Natural killer cell (primary cell): ENCODE data around the gene CCDC57. TPM values are rescaled to one million over a fixed set of nuclear protein-coding genes. Genes with fewer than 3 reads are reported as not detected.

Experiments used
- ATAC-seq, 3 donors: fragments of 150-1000 bp in 2 of 3; fragments of 200-7000 bp in 1 of 3; cut with Tn5 transposase; 1 replicate in 1 of 3; 2 replicates in 2 of 3; pipeline ENCODE4 v1.10.0; 2021; ENCODE audit warnings: mild to moderate bottlenecking in 2 of 3, moderate library complexity in 2 of 3
- DNase-seq, 2 donors: peaks; one replicate each; pipeline versions ENCODE4 v3.0.0 to v3.0.0-alpha.2; 2013 to 2021; ENCODE audit warnings: mixed read lengths in 1 of 2
- H3K27ac ChIP-seq: one replicate; pipeline ENCODE4 v1.5.1; 2013; ENCODE audit warnings: mild to moderate bottlenecking, low read length
- H3K27me3 ChIP-seq: one replicate; pipeline ENCODE4 v1.6.1; 2013; ENCODE audit warnings: low read length; ENCODE audit not compliant: control insufficient read depth, insufficient read depth
- H3K36me3 ChIP-seq: one replicate; pipeline ENCODE4 v1.6.1; 2013; ENCODE audit warnings: low read length; ENCODE audit not compliant: control insufficient read depth, insufficient read depth
- H3K4me1 ChIP-seq: one replicate; pipeline ENCODE4 v1.6.1; 2013; ENCODE audit warnings: low read length; ENCODE audit not compliant: control insufficient read depth, insufficient read depth
- H3K4me3 ChIP-seq: one replicate; pipeline ENCODE4 v1.5.1; 2013; ENCODE audit warnings: low read length
- H3K9me3 ChIP-seq: one replicate; pipeline ENCODE4 v1.6.1; 2013; ENCODE audit warnings: low read length; ENCODE audit not compliant: control insufficient read depth, insufficient read depth
- H3K27ac Mint-ChIP-seq, 2 donors: one replicate each; pipeline ENCODE4 v1.8.0; 2022; ENCODE audit warnings: mild to moderate bottlenecking in 2 of 2, mixed read lengths in 2 of 2, moderate library complexity in 1 of 2
- H3K27me3 Mint-ChIP-seq, 2 donors: one replicate each; pipeline ENCODE4 v1.8.0; 2022; ENCODE audit warnings: low read depth in 2 of 2, mixed read lengths in 2 of 2
- H3K36me3 Mint-ChIP-seq: one replicate; pipeline ENCODE4 v1.8.0; 2022; ENCODE audit warnings: mixed read lengths
- H3K4me1 Mint-ChIP-seq, 2 donors: one replicate each; pipeline ENCODE4 v1.8.0; 2022; ENCODE audit warnings: mixed read lengths in 2 of 2
- H3K4me3 Mint-ChIP-seq: one replicate; pipeline ENCODE4 v1.8.0; 2022; ENCODE audit warnings: mild to moderate bottlenecking, moderate library complexity, mixed read lengths
- H3K9me3 Mint-ChIP-seq, 2 donors: one replicate each; pipeline ENCODE4 v1.8.0; 2022; ENCODE audit warnings: mixed read lengths in 2 of 2
- WGBS: methylation state at CpG from one replicate; pipeline ENCODE4 v1.1.7; 2013; ENCODE audit warnings: missing lambda C conversion rate; ENCODE audit not compliant: insufficient coverage; 5-methylcytosine and 5-hydroxymethylcytosine counted together
- intact Hi-C: fragments of 100-400 bp; cut with micrococcal nuclease; formaldehyde crosslinking; loops from one replicate; pipeline ENCODE4 v1.14.2; 2022
- total RNA-seq, 4 donors: library from RNA; stranded (reverse); fragments of 120-200 nt in 1 of 4; gene quantifications; one replicate each; pipeline versions ENCODE4 v1.2.3 to v1.2.4, GENCODE V29; 2013 to 2022
- TF ChIP-seq, protein P1 (sequence below): fragments of 200-600 bp; IDR thresholded peaks from one replicate; pipeline ENCODE4 v1.8.0; 2022; ENCODE audit warnings: antibody characterized with exemption

The CCDC57 gene
- total RNA-seq, 3 donors from 2014 or later (not counting 1 experiment from before 2014, with no cell fraction given) = 69.7 to 79.2 (median 75.1) TPM

DNA sequence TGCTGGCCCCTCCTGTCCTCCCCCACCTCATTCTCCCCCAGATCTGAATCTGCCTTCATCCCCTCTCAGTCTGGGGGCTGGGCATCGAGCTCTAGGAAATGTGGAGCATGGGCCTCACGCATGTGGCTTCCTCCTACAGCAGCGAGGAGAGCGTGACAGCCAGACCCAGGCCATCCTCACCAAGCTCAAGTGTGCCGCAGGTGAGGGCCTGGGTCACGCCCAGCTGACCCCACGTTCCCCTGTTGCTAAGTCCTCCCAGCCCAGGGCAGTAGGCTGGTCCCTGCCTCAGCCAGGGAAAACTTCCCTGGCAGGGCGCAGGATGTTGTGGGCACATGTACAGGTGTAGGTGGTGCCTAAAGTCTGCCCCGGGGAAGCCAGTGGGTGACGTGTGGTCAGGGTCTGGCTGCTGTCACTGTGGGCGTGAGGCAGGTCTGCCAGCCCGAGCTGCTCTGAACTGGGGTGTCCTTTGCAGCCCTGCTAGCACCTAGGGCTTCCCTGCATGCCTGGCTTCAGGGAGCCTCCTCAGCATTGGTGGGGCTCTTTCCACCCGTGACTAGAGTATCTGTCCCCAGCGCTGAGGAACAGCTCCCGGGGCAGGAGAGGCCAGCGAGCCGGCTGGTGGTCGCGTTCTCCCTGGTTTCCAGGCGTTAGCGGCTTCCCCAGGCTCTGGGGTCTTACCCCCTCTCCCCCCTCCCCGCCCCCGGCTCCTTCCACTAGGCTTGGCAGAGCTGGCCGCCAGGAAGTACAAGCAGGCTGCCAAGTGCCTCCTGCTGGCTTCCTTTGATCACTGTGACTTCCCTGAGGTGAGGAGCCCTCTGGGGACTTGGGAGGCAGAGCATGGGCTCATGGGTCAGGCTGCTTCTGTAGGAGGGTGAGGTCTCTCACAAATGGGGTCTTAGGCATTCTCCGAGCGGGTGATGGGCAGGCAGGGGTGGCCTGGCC, 157.3 kb downstream of the CCDC57 start:
- Histone ChIP-seq H3K27ac (no peak overlapping the region), H3K27me3 (no peaks in the 10 kb centered on the region), H3K36me3 (peaks cover 40% of the 10 kb centered on the region), H3K9me3 (no peaks in the 10 kb centered on the region), H3K4me3 (no peak overlapping the region), H3K4me1 (peaks cover 29% of the 10 kb centered on the region)
- WGBS = 84% methylated on average over 24 of the region's 26 CpGs
- Mint-ChIP-seq H3K9me3 (no peaks in the 10 kb centered on the region), H3K27ac (no peak overlapping the region), H3K4me1 (peaks cover 0 to 16% of the 10 kb centered on the region in 2 donors), H3K4me3 (no peak overlapping the region), H3K27me3 (no peaks in the 10 kb centered on the region), H3K36me3 (no peaks in the 10 kb centered on the region)
- intact Hi-C loops = no loop called here
- ATAC-seq (no peak), DNase-seq (no peak)
- TF ChIP-seq, protein P1, sequence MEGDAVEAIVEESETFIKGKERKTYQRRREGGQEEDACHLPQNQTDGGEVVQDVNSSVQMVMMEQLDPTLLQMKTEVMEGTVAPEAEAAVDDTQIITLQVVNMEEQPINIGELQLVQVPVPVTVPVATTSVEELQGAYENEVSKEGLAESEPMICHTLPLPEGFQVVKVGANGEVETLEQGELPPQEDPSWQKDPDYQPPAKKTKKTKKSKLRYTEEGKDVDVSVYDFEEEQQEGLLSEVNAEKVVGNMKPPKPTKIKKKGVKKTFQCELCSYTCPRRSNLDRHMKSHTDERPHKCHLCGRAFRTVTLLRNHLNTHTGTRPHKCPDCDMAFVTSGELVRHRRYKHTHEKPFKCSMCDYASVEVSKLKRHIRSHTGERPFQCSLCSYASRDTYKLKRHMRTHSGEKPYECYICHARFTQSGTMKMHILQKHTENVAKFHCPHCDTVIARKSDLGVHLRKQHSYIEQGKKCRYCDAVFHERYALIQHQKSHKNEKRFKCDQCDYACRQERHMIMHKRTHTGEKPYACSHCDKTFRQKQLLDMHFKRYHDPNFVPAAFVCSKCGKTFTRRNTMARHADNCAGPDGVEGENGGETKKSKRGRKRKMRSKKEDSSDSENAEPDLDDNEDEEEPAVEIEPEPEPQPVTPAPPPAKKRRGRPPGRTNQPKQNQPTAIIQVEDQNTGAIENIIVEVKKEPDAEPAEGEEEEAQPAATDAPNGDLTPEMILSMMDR = no peak

DNA sequence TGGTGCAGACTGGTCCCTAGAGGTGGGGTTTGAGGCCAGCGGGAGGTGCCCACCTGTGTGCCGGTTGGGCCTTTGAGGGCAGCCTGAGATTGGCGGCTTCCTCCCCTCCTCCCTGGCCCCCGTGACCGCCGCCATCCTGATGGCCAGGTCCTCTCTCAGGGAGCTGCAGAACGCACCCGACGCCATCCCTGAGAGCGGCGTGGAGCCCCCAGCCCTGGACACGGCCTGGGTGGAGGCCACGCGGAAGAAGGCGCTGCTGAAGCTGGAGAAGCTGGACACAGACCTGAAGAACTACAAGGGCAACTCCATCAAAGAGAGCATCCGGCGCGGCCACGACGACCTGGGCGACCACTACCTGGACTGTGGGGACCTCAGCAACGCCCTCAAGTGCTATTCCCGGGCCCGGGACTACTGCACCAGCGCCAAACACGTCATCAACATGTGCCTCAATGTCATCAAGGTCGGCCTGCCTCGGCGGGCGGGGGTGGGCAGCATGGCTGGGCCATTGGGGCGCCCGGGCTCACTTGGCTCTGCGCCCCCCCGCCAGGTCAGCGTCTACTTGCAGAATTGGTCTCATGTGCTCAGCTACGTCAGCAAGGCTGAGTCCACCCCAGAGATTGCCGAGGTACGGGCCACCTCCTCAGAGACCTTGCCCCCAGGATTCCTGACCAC, 158.2 kb downstream of the CCDC57 start:
- Histone ChIP-seq H3K4me3 (no peak overlapping the region), H3K9me3 (no peaks in the 10 kb centered on the region), H3K4me1 (peaks cover 30% of the 10 kb centered on the region), H3K27ac (no peak overlapping the region), H3K36me3 (peaks cover 39% of the 10 kb centered on the region), H3K27me3 (no peaks in the 10 kb centered on the region)
- H3K27ac Mint-ChIP-seq = no peak overlapping the region
- no peak for DNase-seq
- intact Hi-C loops = no loop called here
- H3K36me3 Mint-ChIP-seq = no peaks in the 10 kb centered on the region
- peaks cover 0 to 16% of the 10 kb centered on the region in 2 donors for H3K4me1 Mint-ChIP-seq
- H3K27me3 Mint-ChIP-seq = no peaks in the 10 kb centered on the region
- H3K4me3 Mint-ChIP-seq = no peak overlapping the region
- no peak for ATAC-seq
- WGBS = 95% methylated on average over 38 of the region's 38 CpGs
- TF ChIP-seq, protein P1 = no peak
- H3K9me3 Mint-ChIP-seq = no peaks in the 10 kb centered on the region

DNA sequence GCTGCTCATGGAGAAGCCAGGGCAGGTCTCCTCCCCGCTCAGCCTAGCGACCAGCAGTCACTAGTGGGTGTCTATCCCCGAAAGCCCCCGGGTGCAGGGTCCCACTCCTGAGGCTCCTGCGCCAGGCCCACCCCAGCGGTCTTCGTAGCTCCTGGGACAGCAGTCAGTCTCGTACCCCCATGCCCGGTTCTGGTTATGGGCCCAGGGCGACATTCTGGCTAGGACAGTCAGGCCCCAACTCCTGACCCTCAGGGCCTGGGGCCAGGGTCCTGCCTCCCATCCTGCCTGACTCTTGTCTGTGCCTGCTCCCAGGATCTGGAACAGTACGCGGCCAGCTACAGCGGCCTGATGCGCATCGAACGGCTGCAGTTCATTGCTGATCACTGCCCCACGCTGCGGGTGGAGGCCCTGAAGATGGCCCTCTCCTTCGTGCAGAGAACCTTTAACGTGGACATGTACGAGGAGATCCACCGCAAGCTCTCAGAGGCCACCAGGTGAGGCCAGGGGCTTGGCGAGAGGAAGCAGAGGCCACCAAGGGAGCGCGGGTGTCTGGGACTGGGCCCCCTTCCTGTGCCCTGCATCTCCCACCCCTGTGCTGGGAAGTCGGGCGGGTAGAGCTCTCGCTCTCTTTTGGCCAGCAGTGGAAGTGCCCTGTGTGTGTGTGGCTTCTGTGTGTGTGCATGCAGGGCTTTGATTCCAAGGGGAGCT, 158.9 kb downstream of the CCDC57 start:
- Histone ChIP-seq H3K27ac (no peak overlapping the region), H3K4me1 (peaks cover 30% of the 10 kb centered on the region), H3K27me3 (no peaks in the 10 kb centered on the region), H3K36me3 (peaks cover 35% of the 10 kb centered on the region), H3K4me3 (no peak overlapping the region), H3K9me3 (no peaks in the 10 kb centered on the region)
- TF ChIP-seq, protein P1 = no peak
- peaks cover 0 to 16% of the 10 kb centered on the region in 2 donors for H3K4me1 Mint-ChIP-seq
- WGBS = 98% methylated on average over 28 of the region's 28 CpGs
- H3K9me3 Mint-ChIP-seq = no peaks in the 10 kb centered on the region
- no peaks in the 10 kb centered on the region for H3K27me3 Mint-ChIP-seq
- peak overlapping the region; percentile 69 for H3K4me3 Mint-ChIP-seq
- ATAC-seq = no peak
- no peaks in the 10 kb centered on the region for H3K36me3 Mint-ChIP-seq
- no peak for DNase-seq
- intact Hi-C loops = no loop called here
- H3K27ac Mint-ChIP-seq = no peak overlapping the region
